ENCODE measurements around the gene NKX3-2.

NKX3-2 gene

GRCh38 chr4:13496605-13497004 lies 47.7 kb downstream of the NKX3-2 start:
- no peak for DNase-seq

- DNase-seq, result no peak
Measured at GRCh38 chr4:13495753-13496152, 48.6 kb downstream of the NKX3-2 start.

- DNase-seq, result no peak
Measured at GRCh38 chr4:13493793-13494192, 50.5 kb downstream of the NKX3-2 start.

- no peak for DNase-seq
Measured at GRCh38 chr4:13492747-13493146, 51.6 kb downstream of the NKX3-2 start.

Measured in fibroblast of skin of back (primary cell).